GM13977 (cell line): ENCODE measurements around the gene ADGRL1.
"Not testable (repeated sequence)": the region's sequence is repeated elsewhere in the genome, so short reads cannot be mapped to it uniquely, and the experiment has no call there.

Experiments used
- DNase-seq: peaks from one replicate; pipeline ENCODE4 v3.0.0; 2012; ENCODE audit warnings: low spot score
- CTCF ChIP-seq: IDR thresholded peaks from 2 replicates; pipeline ENCODE4 v1.5.1; 2012; ENCODE audit warnings: mild to moderate bottlenecking, control low read depth; ENCODE audit not compliant: insufficient read depth; ENCODE audit errors: extremely low read depth, missing control alignments
- in situ Hi-C: fragments of 300-500 bp; cut with MboI; formaldehyde crosslinking; loops from one replicate; pipeline ENCODE4 v1.12.0; 2022; ENCODE audit warnings: low sequenced_read_pairs, low pct_unique_long_range_greater_than_20kb, mixed read lengths, inconsistent platforms; ENCODE audit not compliant: unreplicated experiment

Gene ADGRL1

GRCh38 chr19:14214580-14214979, 8.6 kb upstream of the ADGRL1 start:
- in situ Hi-C loops: no loop called here
- DNase-seq: no peak
- TF ChIP-seq CTCF: no peak

DNA sequence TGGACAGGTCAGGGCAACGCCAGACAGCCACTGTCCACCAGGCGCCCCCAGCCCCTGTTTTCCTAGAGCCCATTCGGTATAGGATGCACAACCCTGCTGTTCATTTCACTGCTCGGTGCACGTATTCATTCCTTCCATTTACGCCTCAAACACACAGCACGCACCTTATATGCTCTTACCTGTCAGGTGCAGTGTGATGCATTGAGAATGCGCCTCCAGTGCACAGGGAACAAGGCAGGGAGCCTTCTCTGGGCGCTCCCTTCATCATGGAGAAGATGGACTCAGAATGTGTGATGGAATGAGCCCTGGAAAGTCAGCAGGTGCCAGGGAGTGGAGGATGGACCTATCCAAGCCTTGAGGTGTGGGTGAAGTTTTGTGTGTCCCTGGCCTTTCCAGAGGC, 4.2 kb upstream of the ADGRL1 start:
- DNase-seq, in situ Hi-C loops: not testable (repeated sequence)

- in situ Hi-C loops, DNase-seq: not testable (repeated sequence)
Measured at GRCh38 chr19:14209401-14209800, 3.4 kb upstream of the ADGRL1 start.

GRCh38 chr19:14208496-14208895, 2.5 kb upstream of the ADGRL1 start:
- in situ Hi-C loops, DNase-seq: not testable (repeated sequence)

GRCh38 chr19:14207796-14208195, 1.8 kb upstream of the ADGRL1 start:
- DNase-seq, in situ Hi-C loops: not testable (repeated sequence)

DNA sequence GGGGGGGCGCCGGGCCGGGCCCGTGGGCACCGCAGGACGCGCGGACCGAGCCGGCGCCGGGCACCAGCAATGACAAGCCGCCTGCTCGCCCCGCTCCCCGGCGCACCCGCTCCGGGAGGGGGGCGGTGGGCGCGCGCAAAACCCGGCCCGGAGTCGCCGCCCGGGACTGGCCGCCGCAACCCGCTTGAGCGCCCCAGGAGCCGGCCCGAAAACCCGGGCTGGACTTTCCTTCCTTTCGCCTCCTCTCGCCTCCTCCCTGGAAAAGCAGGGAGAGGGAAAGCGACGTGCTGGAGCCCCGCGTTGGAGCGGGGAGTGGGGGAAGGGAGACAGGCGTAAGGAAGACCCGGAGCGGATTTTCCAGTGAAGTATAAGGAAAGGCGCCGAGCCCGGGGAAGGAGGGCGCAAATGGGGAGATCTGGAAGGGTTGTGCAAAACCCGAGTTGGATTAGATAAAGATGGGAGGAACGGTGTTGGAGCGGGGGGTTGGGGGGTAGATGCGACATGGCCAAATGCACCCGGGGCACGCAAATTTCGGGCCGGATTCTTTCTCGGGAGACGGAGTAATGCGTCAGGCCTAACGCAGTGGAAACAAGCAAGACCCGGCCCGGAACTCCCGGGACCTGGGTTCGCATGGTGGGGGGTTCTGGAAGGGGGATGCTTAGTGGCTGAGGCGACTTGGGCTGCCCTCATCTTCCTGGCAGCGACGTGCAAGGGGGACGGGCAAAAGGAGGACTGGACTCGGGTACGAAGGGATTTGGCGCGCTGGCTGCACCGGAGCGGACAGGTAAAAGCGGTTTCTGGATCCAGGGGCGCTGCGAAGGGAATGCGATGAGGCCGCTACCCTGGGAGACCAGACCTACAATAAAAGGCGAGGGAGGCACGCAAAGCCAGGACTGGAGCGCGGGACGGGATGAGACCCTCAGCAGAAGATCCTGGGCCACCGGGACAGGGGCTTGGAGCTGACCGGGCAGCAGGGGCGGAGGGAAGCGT, 1.1 kb upstream of the ADGRL1 start:
- in situ Hi-C loops: not testable (repeated sequence)
- DNase-seq: peak; percentile 86

DNA sequence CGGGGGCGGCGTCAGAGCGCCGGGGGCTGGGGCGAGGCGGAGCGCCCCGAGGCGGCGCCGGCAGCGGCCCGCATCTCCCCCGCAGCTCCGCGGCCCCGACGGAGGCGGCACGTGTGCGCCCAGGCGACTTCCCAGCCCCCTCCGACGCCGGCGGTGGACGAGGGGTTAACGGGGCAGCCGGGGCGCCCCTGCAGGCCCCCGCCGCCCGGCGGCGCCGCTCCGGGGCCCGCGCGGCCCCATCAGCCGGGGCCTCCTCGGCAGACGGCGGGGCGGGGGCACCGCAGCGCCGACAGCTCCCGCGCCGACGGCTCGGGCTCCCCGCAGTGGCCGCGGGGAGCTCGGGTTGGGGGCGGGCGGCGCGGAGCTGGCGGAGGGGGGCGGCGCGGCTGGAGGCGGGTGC, 339 bp upstream of the ADGRL1 start:
- peak; percentile 40 for DNase-seq

DNA sequence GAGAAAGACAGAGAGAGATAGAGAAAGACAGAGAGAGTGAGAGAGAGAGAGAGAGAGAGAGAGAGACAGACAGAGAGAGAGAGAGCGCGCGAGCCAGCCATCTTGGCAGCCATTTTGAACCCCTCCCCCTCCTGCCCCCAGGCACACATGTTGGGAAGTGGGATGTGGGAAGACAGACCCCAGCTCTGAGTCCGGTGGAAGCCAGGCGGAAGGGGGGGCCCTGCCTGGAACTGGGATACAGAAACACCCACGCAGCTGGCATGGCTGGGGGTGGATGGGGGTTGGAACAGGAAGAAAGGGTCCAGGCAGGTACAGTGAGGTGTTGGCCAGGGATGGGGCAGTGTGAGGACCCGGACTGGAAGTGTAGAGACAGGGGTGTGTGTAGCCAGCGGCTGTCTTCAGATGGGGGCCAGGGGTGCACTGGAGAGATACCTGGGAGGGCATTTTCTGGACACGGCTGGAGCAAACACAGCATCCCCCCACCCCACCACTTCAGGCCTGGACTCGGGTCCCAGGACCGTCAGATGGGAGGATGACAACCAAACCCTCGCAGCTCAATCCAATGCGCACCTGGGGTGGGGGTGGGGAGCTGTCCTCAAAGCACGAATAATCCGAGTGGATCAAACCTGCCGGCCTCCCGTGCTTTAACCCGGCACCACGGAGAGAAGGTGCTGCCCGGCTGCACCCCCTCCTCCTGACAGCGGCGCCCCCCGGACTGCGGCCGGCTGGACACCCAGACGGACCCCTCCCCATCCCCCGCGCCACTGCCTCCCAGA, 1.1 kb downstream of the ADGRL1 start:
- in situ Hi-C loops, DNase-seq: not testable (repeated sequence)

More for the DNA sequence above, 339 bp upstream of the ADGRL1 start:
- in situ Hi-C loops: not testable (repeated sequence)

GRCh38 chr19:14204219-14204618, 1.8 kb downstream of the ADGRL1 start:
- in situ Hi-C loops: not testable (repeated sequence)

GRCh38 chr19:14203788-14204187, 2.2 kb downstream of the ADGRL1 start:
- DNase-seq, in situ Hi-C loops: not testable (repeated sequence)

More at GRCh38 chr19:14204219-14204618, 1.8 kb downstream of the ADGRL1 start:
- DNase-seq: not testable (repeated sequence)

DNA sequence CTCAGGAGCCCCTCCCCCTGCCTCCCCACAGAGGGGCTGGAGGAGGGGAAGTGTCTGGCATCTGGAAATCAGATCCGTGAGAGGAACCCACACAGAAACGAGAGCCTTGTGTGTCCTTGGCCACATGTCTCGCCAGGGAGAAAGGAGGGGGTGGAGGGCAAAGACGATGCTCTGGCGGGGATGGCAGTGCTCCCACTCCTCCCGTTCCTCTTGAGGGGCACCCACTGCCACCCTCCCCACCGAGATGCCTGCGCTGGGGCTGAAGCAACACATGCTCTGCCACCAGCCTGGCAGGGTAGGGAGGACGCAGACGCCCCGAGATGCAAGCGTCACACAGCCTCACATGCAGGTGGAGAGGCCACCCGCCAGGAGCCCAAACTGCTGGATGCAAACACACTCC, 2.8 kb downstream of the ADGRL1 start:
- no peak for TF ChIP-seq CTCF
- in situ Hi-C loops: no loop called here
- no peak for DNase-seq

DNA sequence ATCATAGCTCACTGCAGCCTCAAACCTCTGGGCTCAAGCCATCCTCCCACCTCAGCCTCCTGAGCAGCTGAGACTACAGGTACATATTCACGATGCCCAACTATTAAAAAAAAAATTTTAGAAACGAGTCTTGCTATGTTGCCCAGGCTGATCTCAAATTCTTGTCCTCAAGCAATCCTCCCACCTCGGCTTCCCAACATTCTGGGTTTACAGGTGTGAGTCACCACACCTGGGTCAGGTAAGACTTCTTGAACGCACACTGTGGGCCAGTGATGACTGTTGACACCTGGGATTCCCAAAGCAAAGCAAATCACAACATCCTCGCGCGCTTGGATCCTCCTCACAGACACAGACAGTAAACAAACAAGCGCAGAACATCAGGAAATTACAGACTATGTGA, 4.5 kb downstream of the ADGRL1 start:
- not testable (repeated sequence) for DNase-seq

More for the DNA sequence above, 4.5 kb downstream of the ADGRL1 start:
- in situ Hi-C loops: not testable (repeated sequence)
